IPS DF 19.7 (cell line): Measurements from ENCODE around the gene MORN1.

ENCODE experiments used
- DNase-seq: peaks from one replicate; pipeline ENCODE4 v3.0.0-alpha.2; 2013; ENCODE audit warnings: low read depth, low spot score

Gene MORN1

GRCh38 chr1:2275796-2276536 lies 115.4 kb downstream of the MORN1 start:
- DNase-seq, result no peak

- no peak for DNase-seq
Measured at GRCh38 chr1:2274929-2275475, 116.4 kb downstream of the MORN1 start.

- no peak for DNase-seq
Measured at GRCh38 chr1:2274231-2274928, 117.0 kb downstream of the MORN1 start.

- no peak for DNase-seq
Measured at GRCh38 chr1:2273401-2274090, 117.8 kb downstream of the MORN1 start.

GRCh38 chr1:2272686-2273400 lies 118.5 kb downstream of the MORN1 start:
- DNase-seq, result no peak

GRCh38 chr1:2271841-2272655 lies 119.3 kb downstream of the MORN1 start:
- no peak for DNase-seq
